Muscle layer of duodenum (tissue), 2 donors: ENCODE data around the gene DHX16.

Experiments
- H3K27ac ChIP-seq: one replicate; pipeline ENCODE4 v1.7.0; 2013; ENCODE audit warnings: mild to moderate bottlenecking, low read length
- H3K27me3 ChIP-seq: one replicate; pipeline ENCODE4 v1.7.0; 2013; ENCODE audit warnings: low read depth, mild to moderate bottlenecking, control low read depth, low read length
- H3K36me3 ChIP-seq, 2 donors: one replicate each; pipeline ENCODE4 v1.7.0; 2013; ENCODE audit warnings: low read length in 2 of 2, control low read depth in 1 of 2, mild to moderate bottlenecking in 1 of 2; ENCODE audit not compliant: insufficient read depth in 2 of 2, control insufficient read depth in 1 of 2
- H3K4me1 ChIP-seq, 2 donors: one replicate each; pipeline ENCODE4 v1.7.0; 2013; ENCODE audit warnings: low read length in 2 of 2, mild to moderate bottlenecking in 2 of 2, control low read depth in 1 of 2, moderate library complexity in 1 of 2; ENCODE audit not compliant: insufficient read depth in 2 of 2, control insufficient read depth in 1 of 2
- H3K4me3 ChIP-seq, 2 donors: one replicate each; pipeline ENCODE4 v1.7.0; 2013; ENCODE audit warnings: low read length in 2 of 2, low read depth in 1 of 2, mild to moderate bottlenecking in 1 of 2
- H3K9me3 ChIP-seq, 2 donors: one replicate each; pipeline ENCODE4 v1.7.0; 2013; ENCODE audit warnings: low read length in 2 of 2, control low read depth in 1 of 2, mild to moderate bottlenecking in 1 of 2; ENCODE audit not compliant: control insufficient read depth in 1 of 2
- donor health status: healthy.

The DHX16 gene

DNA sequence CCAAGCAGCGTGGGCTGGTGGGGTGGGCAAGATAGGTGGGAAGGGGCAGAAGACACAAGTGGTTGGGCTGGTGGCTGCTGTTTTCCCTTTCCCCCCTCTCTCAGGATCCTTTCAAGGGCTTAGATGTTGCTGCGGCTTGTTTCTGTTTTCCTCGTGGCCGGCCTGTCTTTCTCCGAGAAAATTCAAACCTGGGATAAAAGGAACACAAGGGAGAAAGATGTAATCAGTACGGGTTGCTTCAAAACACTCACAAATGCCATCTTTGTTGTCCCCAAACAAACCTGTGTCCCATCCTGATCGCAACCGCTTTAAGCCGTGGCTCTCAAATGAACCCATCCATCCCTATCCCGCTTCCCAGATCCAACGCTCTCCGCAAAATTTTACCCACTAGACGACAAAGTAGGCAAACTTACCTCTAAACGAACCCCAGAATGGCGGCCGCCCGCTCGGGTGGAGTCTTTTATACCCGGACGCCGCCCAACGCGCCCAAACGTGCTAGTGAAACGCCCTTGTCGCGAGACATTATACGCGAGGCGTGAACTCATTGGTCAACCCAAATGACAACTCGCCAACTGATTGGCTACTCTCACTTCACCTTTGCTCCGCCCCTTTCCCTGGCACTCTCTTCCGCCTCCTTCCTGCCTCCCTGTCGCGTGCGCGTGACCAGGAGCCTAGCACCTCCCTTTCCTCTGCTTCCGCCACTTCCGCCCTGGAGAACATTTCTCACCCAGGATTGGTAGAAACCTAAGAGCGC lies 55.8 kb downstream of the DHX16 start, which contains the start of gene PPP1R10:
TSS of gene PPP1R10 (minus strand) at position 433 of the 754 bp plus-strand sequence. CDS start 7,299 bp downstream, outside the sequence.
- Histone ChIP-seq H3K36me3 (peaks cover 26 to 29% of the 10 kb centered on the region in 2 donors), H3K4me1 (peaks cover 24 to 33% of the 10 kb centered on the region in 2 donors), H3K27ac (peak within 1 kb of the TSS; percentile 100), H3K9me3 (no peaks in the 10 kb centered on the region), H3K4me3 (peak within 1 kb of the TSS; percentile 95 to 96), H3K27me3 (no peaks in the 10 kb centered on the region)

DNA sequence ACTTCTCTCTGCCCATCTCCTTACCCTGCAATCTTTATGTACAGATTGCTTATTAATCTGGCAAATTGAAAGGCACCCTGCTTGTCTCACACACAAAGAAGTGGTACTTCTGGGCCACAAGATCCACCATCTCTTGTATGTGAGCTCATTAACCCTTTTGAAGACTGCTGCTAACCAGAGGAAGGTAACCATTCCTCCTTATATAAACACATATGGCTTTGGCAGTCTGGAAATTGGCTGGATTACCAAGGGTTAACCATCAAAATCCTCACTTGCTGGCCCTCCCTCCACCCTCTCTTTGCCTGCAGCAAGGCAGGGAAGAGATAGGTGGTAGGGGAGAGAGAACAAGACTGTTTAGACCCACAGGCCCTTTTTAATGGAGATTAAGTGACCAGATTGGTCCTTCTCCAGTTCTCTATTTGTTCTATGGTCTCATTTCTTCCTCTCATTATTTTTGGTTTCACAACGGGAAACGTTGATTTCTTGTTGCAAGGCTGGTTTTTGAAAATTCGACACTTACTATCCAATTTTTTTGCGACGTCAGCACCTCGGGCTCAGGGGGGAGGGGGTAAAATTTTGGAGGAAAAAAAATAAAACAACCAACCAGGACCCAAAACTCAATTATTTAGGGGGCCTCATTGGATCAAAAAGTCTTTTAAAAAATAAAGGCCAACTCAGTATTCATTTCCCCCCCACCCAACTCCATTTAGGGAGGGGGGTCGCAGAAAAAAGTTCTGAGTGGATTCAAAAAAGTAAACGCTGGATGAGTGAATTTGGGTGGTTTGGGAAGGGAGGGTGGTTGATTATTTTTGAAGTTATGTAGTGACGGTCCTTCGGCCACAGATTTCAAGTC lies 56.6 kb downstream of the DHX16 start:
- peaks cover 24 to 41% of the 10 kb centered on the region in 2 donors for H3K4me1 ChIP-seq

DNA sequence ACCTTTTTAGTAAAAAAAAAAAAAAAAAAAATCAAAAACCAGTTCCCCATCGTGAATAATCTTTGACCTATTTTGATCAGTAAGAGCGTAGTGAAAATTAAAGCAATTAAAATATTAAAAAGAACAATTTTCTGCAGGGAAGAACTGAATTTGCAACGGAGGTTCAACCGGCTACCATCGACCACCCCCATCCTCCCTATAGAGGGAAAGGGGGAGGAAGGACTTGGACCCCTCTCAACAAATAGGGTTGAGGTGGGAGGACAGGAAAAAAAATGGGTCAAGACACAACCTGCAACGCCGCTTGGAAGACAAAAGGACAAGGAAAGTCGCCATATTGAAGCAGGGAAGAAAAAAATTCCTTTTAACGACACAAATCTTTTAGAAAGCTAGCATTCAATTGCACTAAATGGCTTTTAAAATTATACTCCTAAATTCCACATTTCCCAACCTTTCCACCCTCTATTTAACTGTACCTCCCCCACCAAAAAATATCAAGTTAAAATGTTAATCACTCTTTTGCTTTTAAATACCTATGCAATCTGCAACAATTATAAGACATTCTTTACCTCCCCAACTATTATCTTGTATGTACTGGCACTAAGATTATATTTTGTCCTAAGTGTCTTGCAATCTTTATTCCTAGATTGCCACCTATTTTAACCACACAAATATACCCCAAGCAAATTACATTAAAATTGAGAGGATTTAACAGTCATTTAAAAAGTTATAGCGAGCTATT lies 57.4 kb downstream of the DHX16 start:
- H3K4me1 ChIP-seq = peaks cover 24 to 47% of the 10 kb centered on the region in 2 donors

More for the DNA sequence above, 56.6 kb downstream of the DHX16 start:
- Histone ChIP-seq H3K9me3 (no peaks in the 10 kb centered on the region), H3K4me3 (peak overlapping the region; percentile 95 to 96), H3K27me3 (no peaks in the 10 kb centered on the region), H3K27ac (peak overlapping the region; percentile 100), H3K36me3 (peaks cover 25 to 26% of the 10 kb centered on the region in 2 donors)

GRCh38 chr6:30614843-30615218 lies 58.0 kb downstream of the DHX16 start:
- Histone ChIP-seq H3K27ac (peak overlapping the region; percentile 100), H3K4me1 (peaks cover 24 to 48% of the 10 kb centered on the region in 2 donors)

More for the DNA sequence above, 57.4 kb downstream of the DHX16 start:
- Histone ChIP-seq H3K9me3 (no peaks in the 10 kb centered on the region), H3K36me3 (peaks cover 18 to 26% of the 10 kb centered on the region in 2 donors), H3K27ac (peak overlapping the region; percentile 100), H3K27me3 (no peaks in the 10 kb centered on the region), H3K4me3 (peak overlapping the region; percentile 95 to 96)

GRCh38 chr6:30614044-30614842 lies 58.6 kb downstream of the DHX16 start:
- H3K27ac ChIP-seq = peak overlapping the region; percentile 100
- H3K9me3 ChIP-seq = no peaks in the 10 kb centered on the region
- H3K36me3 ChIP-seq = peaks cover 19 to 28% of the 10 kb centered on the region in 2 donors
- H3K27me3 ChIP-seq = no peaks in the 10 kb centered on the region
- peak overlapping the region; percentile 95 to 96 for H3K4me3 ChIP-seq
- peaks cover 24 to 53% of the 10 kb centered on the region in 2 donors for H3K4me1 ChIP-seq

More at GRCh38 chr6:30614843-30615218, 58.0 kb downstream of the DHX16 start:
- Histone ChIP-seq H3K4me3 (peak overlapping the region; percentile 95 to 96), H3K27me3 (no peaks in the 10 kb centered on the region), H3K9me3 (no peaks in the 10 kb centered on the region), H3K36me3 (peaks cover 18 to 27% of the 10 kb centered on the region in 2 donors)

GRCh38 chr6:30613251-30614043 lies 59.4 kb downstream of the DHX16 start:
- Histone ChIP-seq H3K4me1 (peaks cover 24 to 48% of the 10 kb centered on the region in 2 donors), H3K27ac (peak overlapping the region; percentile 53), H3K36me3 (peaks cover 27 to 35% of the 10 kb centered on the region in 2 donors), H3K9me3 (no peaks in the 10 kb centered on the region), H3K4me3 (peak overlapping the region; percentile 95 to 96), H3K27me3 (no peaks in the 10 kb centered on the region)

- peaks cover 24 to 44% of the 10 kb centered on the region in 2 donors for H3K4me1 ChIP-seq
- H3K4me3 ChIP-seq = peak overlapping the region in 1 of 2 donors; percentile 96
- peak overlapping the region; percentile 1 for H3K27ac ChIP-seq
These were observed 60.0 kb downstream of the DHX16 start for GRCh38 chr6:30612687-30613248.

GRCh38 chr6:30612213-30612612 lies 60.6 kb downstream of the DHX16 start:
- Histone ChIP-seq H3K27ac (peak overlapping the region; percentile 1), H3K9me3 (no peaks in the 10 kb centered on the region), H3K36me3 (peaks cover 32 to 44% of the 10 kb centered on the region in 2 donors), H3K4me3 (no peak overlapping the region), H3K27me3 (no peaks in the 10 kb centered on the region), H3K4me1 (peaks cover 24 to 44% of the 10 kb centered on the region in 2 donors)

More at GRCh38 chr6:30612687-30613248, 60.0 kb downstream of the DHX16 start:
- Histone ChIP-seq H3K36me3 (peaks cover 31 to 39% of the 10 kb centered on the region in 2 donors), H3K27me3 (no peaks in the 10 kb centered on the region), H3K9me3 (no peaks in the 10 kb centered on the region)

- no peaks in the 10 kb centered on the region for H3K27me3 ChIP-seq
- peaks cover 24 to 44% of the 10 kb centered on the region in 2 donors for H3K4me1 ChIP-seq
- H3K27ac ChIP-seq = peak overlapping the region; percentile 1
- peaks cover 34 to 47% of the 10 kb centered on the region in 2 donors for H3K36me3 ChIP-seq
- H3K4me3 ChIP-seq = no peak overlapping the region
- no peaks in the 10 kb centered on the region for H3K9me3 ChIP-seq
These were observed 61.0 kb downstream of the DHX16 start for GRCh38 chr6:30611856-30612194.
